Measurements from ENCODE around the gene ST3GAL5.

Gene ST3GAL5

DNA sequence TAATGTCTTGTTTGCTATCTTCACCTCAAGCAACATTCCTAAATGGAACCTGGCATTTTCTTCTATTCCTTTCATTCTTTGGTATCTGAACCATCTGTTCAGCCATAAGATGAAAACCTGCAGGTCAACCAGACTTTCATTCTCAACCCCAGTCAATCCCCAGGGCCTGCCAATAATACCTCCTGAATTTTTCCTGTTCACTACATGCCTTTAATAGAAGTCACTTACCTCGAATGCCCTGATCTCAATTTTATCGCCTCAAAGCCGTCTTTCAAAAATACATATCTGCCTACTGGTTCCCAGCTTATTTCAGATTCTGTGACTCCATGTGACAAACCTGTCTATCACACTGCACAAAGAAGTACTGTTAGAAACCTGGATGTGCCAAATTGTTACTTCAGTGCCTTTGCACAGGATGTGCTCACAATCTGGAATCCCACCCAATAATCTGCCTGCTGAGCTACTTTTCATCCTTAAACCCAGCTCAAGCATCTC lies 22.6 kb downstream of the ST3GAL5 start:
- DNase-seq (ENCODE audit: low read depth in 2 of 2): no peak

DNA sequence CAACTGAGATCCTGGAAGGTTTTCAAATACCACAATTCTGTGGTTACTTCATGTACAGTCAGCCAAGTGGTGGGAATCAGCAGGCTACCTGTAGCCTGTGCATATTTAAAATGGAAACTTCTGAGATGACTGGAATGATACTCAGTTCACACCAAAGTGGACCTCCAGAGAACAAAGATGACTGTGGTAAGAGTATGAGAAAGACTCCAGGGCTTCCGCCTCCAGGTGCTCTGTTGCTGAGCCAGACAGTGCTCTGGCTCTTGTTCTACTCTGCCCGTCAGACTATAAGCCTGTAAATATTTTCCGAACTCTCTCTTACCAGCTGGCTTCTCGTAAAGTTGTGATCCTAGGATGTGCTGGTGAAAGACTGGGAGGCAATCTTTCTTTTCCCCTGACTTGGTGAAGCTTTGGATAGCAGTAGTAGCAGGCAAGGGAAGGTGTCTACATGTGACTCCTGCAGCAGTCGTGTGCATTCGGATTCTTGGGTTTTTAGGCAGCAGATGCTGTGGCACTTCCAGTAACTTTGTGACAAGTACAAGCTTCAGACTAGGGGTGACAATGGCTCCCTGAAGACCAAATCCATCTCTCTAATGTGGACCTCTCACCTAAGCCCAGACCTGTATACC lies 23.1 kb downstream of the ST3GAL5 start:
- DNase-seq (ENCODE audit: low read depth in 2 of 2): no peak

DNA sequence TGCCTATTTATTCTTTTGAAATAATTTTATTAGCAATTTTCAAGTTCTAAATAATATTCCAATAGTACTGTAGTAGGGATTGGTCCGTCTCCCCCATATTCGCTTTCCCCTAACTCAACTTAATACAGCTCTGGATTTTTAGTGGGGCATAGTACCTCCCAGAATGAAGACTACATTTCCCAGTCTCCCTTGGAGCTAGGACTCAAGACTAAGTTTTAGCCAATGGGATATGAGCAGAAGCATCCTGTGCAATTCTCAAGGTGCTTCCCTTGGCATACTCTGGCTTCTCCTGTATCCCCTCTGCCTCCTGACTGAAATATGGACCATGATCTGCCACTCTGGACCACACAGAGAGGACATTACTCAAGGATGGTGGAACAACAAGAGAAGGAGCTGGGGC lies 24.1 kb downstream of the ST3GAL5 start:
- no peak for DNase-seq (ENCODE audit: low read depth in 2 of 2)

DNA sequence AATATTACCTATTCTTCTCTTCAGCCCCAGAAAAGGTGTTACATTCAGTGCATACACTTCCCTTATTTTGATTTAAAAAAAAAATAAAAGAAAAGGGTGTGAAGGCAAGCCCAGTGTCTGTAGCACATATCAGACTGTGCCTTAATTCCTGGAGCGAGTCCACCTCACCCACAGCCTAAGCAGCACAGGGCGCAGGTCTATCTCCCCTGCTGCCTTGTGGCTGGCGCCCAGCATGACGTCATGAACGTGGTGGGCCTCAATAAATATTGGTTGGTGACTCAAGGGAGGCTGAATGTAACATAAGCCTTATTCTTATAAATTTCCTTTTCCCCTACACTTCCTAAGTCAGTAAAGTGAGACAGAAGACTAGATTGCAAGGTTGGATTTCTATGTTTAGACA lies 26.4 kb downstream of the ST3GAL5 start:
- DNase-seq (ENCODE audit: low read depth in 2 of 2): peak in 1 of 2 donors; percentile 36

DNA sequence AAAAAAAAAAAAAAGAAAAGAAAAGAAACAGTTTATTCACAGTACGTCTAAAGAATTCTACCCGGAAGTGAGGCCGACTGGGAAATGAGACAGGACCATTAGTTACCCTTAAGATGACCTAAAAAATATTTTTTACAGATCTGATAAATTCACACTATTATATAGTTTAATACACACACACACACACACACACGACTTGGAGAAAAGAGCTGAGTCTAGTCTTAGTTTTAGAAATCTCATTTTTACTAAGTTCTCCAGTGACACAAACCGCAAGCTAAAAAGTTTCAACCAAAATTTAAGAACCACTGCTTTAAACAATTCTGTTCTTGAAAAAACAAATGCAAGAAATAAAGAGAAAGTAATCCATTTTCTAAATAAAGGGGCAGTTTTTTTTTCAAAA lies 27.1 kb downstream of the ST3GAL5 start:
- no peak for DNase-seq (ENCODE audit: low read depth in 2 of 2)

DNA sequence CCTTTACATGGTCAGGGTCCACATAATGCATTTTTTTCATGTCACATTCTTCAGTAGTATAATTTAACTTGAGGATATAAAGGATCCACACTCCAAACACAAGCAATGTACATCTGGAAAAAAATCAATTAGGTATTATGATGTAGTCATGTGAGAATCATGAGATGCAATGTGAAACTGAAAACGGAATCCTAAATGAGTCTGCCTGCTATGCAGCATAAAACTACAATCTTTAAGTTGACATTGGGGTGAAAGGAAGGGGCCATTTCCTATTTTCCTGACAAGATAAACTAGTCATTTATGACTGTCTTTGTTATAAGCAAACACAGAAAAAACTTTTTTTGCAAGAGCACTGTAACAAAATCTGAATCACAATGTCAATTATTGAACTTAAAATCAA lies 27.6 kb downstream of the ST3GAL5 start:
- no peak for DNase-seq (ENCODE audit: low read depth in 2 of 2)

DNA sequence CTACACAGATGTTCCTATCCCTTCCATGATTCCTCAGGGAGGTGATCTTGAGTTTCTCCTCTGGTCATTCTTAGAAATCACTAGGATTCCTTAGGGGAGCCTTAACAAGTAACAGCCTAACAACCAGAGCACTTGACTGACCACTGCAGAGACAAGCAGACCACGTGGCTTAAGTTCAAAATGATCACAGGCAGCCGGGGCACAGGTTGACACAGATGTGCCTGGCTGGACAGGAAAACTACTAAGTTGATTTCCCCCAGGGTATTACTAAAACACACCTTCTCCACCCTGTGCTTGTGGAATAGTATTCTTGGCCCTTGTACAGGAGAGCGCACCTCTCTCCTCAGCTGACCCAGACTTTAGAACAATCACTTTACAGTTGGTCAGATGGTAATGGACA lies 29.9 kb downstream of the ST3GAL5 start:
- no peak for DNase-seq (ENCODE audit: low read depth in 2 of 2)

DNA sequence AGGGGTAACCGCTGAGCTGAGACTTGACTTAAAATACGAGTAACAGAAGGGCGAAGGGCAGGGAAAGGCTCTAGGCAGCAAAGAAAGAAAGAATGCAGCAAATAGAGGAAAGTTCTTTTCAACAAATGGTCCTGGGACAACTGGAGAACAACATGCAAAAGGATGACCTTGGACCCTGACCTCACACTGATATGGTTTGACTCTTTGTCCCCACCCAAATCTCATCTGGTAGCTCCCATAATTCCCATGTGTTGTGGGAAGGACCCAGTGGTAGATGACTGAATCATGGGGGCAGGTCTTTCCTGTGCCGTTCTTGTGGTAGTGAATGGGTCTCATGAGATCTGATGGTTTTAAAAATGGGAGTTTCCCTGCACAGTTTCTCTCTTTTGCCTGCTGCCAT lies 33.9 kb downstream of the ST3GAL5 start:
- DNase-seq (ENCODE audit: low read depth in 2 of 2): no peak

DNA sequence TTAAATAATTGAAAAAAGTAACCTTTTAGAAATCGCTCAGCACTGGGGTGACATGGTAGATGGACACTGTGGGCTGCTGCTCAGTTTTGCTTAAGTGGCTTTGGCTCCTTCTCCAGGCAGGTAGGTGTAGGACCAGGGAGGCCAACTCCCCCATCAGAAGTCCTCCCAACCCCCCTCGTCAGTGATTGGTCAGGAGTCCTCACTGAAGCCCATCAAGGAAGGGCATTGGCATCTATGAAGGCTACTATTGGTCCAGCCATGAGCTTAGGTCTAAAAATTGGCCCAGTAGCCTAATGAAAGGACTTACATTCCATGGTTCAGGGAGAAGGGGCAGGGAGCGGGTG lies 34.7 kb downstream of the ST3GAL5 start:
- no peak for DNase-seq (ENCODE audit: low read depth in 2 of 2)

DNA sequence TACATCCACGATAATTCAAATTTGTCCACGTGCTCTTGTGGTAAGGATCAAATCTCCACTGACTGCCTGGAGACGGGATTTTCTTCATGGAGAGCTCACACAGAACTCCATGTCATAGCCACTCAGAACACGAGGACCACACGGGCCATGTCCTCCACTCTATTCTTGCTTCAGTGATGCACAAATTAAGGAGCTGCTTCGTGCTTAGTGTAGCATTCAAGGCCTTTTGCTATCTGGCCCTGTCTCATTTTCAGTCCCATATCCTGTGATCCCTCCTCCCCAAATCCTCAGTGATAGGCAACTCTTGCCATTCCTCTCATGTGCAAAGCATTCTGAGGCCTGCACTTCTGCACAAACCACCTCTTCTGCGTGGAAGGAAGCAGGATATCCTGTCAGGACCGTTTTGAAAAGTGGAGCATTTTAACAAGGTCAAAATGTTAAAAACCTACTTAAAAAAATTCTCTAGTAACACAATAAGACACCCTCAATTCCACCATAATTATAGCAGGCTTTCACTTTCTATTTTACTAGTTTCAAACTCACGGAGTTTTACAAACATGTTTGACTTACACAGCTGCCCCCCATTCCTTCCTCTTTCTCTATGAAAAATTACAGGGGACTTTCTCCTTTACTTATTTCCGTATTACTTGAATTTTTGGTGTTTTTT lies 35.2 kb downstream of the ST3GAL5 start:
- no peak for DNase-seq (ENCODE audit: low read depth in 2 of 2)

DNA sequence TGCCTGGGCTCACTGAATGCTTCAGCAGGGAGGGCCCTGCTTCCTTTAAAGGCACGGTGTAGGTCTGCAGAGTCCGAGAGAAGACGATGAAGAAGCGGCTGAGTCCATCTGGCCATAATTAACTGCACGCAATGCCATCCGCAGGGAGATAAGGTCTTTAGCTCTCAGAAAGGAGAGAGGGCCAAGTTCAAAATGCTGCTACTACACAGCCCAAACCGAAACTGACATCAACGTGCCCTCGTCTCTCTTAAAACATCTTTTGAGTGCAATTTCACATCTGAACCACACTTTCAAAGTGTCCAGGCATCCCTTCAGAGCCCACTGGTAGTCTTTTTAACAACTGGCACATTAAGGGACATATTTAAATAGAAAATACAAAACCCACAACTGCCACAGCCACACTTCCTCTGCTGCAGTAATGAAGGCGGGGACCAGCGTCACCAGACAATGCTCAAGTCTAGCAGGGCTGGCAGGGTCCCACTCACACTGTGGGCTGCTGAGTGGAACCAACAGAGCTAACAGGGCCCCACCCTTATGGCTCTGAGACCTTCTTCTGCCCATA lies 35.8 kb downstream of the ST3GAL5 start:
- peak; percentile 41 to 44 for DNase-seq (ENCODE audit: low read depth in 2 of 2)

DNA sequence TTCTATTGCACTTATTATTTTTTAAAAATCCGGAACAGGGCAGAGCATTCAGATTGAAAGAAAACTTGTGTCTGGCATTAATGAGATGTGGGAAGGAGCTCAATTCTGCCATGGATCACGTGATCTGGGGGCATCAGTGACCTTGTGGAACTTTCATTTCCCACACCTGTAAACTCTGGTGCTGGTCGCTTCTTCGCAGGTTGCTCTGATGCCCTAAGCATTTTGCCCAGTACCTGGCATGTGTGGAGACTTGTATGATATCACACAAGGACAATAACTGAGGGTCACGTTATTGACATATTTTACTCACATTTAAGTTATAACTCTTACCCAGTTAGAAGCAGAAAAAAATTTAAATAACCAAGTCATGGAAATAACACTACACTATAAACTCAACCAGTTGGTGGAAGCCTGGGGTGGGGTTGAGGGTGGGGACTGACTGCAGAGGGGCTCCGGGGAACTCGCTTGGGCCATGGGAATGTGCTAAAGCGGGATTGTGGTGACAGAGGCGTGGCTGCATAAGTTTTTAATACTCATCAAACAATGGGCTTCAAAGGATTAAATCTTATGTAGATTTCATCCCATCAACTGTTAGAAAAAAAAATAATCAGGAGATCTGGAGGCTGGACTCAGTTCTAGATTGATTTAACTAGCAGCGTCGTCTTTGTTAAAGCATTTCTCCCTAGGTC lies 36.5 kb downstream of the ST3GAL5 start:
- no peak for DNase-seq (ENCODE audit: low read depth in 2 of 2)

DNA sequence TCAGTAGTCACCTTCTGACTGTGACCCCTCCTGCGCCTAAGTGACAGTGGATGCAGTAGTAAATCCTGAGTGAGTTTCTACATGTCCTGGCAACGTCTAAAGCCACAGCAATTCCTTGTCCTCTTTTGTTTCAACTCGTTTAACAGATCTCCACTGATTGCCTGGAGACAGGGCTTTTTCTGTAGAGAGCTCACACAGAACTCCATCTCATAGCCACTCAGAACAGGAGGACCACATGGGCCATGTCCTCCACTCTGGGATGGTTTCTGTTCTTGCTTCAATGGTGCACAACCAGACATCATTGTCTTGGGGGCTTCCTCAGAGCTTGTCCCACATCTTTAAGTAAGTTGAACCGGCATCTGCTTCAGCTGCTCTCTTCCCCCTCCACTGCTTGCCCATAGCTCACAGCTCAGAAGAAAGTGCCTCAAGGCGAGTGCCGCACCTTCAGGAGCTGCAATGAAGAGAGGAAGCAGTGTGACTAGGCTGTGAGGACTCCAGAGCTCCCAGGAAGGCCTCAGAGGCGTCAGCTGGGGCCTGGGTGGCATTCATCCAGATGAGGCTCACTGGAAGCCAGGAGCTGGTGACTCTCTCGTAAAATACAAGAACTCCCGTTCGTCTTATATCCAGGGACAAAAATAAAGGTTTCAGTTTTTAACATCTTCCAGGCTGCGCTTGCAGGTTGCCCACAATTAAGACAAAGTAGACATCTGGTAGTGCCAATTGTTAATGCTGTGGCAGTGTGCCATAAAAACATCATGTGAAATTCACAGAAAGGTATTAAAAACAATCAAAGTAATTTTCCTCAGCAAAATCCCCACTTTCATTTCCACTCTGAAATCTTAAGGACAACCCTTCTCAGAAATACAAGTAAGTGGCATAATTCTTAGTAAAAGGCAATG lies 37.3 kb downstream of the ST3GAL5 start:
- no peak for DNase-seq (ENCODE audit: low read depth in 2 of 2)

DNA sequence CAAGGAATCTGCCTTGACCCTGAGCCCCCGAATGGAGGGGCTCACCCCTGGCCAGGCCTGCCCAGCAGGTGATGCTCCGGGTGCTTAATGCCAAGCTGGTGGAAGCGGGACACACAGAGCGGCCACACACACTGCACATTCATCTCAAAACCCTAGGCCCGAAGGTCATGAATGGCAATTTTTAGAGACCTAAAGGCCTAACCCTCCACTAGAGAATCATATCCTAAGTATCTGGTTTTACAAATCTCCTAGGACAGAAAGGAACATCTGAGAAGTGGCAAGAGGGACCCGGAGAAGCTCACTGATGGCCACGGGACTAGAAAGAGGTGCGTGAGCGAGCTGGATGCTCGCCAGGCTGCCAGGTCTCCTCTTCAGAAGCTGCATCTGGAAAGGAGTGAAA lies 38.3 kb downstream of the ST3GAL5 start:
- no peak for DNase-seq (ENCODE audit: low read depth in 2 of 2)

DNA sequence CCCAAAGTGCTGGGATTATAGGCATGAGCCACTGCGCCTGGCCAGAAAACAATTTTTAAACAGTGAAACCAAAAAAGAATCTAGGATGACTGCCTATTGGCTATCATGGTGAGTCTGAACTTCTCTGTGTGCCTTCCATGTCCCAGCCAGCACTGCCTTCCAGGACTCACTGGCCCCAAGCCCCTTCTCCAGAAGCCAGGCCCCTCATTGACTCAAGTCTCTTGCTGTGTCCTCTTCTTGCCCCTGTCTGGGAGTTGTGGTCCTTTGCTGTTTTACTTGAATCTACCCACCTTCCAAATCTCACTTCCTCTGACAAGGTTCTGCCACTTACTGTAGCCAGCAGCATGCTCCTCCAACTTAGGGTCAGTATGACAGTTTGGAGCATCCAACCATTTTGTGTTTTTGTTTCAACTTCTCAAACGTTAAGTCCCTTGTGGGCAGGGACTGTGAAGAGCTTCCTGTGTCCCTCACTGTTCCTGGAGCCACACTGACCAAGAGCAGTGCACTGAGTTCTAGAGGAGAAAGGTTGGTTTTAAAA lies 41.7 kb downstream of the ST3GAL5 start:
- DNase-seq (ENCODE audit: low read depth in 2 of 2): no peak

DNA sequence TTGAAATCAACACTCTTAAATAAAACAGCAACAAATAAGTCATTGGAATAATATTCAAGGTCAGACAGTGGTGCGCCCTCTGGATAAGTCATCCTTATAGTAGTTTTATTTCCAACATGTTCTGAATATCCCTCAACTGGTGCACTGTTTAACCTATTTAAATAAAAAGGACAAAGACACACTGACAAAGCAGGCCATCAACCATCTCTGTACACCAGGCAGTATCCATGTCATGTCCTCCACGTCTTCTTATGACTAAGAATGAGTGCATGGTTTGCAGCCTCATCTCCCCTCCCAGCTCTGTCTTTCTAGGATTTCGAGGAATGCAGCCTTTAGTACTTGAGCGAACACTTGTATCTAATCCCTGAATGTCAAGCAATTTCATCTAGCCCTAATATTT lies 42.4 kb downstream of the ST3GAL5 start:
- DNase-seq (ENCODE audit: low read depth in 2 of 2): no peak

DNA sequence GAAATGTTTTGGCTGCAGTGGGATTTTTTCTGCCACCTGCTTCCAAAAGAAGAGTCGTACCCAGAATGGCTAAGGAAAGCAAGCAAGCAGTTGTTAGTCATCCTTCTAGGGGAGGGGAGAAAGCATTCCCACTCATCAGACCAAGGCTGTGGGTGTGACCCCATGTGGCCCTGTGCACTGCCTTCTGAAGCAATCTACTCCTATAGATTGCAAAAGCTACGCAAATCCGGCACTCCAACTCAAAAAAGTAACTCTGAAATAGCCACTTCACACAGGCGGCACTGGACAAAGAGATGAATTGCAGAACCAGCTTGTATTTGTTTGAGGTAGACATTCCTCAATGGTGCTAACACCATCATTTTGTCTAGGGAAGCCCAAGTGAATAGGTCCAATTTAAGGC lies 44.3 kb downstream of the ST3GAL5 start:
- DNase-seq (ENCODE audit: low read depth in 2 of 2): no peak

DNA sequence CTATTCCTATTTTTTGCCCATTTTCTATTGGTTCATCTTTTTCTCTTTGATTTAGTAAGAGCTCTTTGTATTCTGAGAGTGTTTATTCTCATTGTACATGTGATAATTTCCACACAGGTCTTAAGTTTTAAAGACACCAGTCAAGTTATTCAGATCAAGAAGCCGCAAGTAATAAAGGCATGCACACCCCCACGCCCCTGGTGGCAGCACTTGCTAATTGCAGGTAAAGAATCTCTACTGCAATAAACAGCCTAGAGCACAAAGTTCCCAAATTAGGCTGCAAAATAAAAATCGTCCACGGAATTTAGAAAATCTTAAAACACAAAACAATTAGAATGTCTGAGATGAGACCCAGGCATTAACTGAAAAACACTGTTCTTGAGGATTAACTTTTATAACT lies 45.2 kb downstream of the ST3GAL5 start:
- no peak for DNase-seq (ENCODE audit: low read depth in 2 of 2)

DNA sequence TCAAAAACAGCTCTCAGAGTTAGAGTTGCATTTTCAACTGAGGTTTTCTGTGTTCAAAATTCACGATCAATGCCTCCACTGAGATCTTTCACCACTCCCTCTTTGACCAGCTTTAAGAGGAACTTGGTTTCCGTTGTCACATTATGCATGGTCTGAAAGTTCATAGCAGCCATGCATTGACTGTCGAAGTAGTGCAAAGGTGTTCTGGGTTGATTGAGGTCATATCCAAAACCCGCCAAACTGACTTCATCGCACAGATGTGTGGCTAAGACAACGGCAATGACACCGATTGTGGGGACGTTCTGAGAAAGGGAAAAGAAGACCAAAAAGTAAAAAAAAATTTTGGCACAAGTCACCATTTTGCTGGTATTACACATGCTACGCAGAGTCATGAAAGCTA lies 48.7 kb downstream of the ST3GAL5 start:
- DNase-seq (ENCODE audit: low read depth in 2 of 2): no peak

DNA sequence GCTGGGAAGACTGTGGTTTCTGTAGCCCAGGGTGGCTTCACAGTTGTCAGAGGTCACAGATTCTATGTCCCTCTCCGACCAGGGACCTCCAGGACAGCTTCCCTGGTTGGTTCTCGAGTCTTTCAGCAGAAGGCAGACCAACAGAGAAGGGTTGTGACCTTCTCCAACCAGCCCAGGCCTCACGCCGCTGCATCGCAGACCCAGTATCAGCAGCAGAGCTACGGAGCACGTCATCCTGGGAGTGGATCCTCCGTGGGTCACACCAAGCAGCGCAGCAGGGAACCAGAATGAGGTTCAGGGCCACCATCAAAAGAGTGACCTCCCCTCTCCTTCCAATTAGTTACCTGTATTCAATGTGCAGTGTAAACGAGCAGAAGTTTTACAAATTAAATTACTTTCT lies 49.3 kb downstream of the ST3GAL5 start:
- no peak for DNase-seq (ENCODE audit: low read depth in 2 of 2)

DNA sequence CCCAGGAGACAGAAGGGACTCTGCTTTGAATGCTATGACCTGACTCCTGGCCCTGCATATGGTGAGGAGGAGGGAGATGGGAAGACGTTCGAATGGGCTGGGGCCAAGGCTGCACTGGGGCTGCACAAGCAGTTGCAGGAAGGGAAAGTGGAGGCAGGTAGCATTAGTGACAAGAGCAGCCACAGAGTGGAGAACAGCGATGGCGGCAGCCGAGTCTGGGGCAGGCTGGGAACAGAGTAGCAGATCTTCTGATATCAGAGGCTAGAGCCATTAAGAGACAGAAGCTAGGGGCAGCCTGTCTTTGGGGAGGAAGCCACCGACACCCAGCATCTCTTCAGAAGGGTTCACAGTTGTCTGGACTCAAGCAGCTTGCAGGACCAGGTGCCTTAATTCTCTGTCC lies 50.1 kb downstream of the ST3GAL5 start:
- no peak for DNase-seq (ENCODE audit: low read depth in 2 of 2)

DNA sequence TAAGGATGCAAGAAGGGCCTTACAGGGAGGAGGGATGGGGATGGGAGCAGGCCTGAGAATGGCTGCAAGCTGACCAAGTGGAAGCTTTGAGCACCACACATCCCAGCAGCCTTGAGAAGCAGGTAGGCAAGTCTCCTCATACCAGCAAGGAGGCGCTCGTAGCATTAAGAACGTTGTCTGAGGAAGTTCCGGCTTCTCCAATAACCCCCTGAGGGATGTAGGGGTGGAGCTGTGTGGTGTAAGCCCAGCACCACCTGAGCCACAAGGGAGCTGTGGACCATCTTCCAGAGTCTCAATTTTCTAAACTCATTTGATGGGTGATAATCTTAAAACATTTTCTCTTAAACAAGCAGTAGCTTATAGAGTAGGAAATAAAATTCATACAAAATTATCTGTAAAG lies 50.6 kb downstream of the ST3GAL5 start:
- no peak for DNase-seq (ENCODE audit: low read depth in 2 of 2)
